Suprapubic skin (tissue), 4 donors: ENCODE results near the gene SFSWAP. TPM values are rescaled to one million over a fixed set of nuclear protein-coding genes. Genes with fewer than 3 reads are reported as not detected.
A peak's percentile ranks its signal among the peaks of the same experiment; 100 is the strongest.

ENCODE experiments used
- DNase-seq, 2 donors: peaks; one replicate each; pipeline ENCODE4 v3.0.0-alpha.2; 2019; ENCODE audit warnings: low spot score in 2 of 2
- H3K27ac ChIP-seq: fragments of 200-600 bp; sonication (generic); one replicate; pipeline ENCODE4 v1.5.1; 2019
- H3K27me3 ChIP-seq: fragments of 200-600 bp; sonication (generic); one replicate; pipeline ENCODE4 v1.5.1; 2019
- H3K36me3 ChIP-seq: fragments of 200-600 bp; sonication (generic); one replicate; pipeline ENCODE4 v1.5.1; 2019
- H3K4me1 ChIP-seq: fragments of 200-600 bp; sonication (generic); one replicate; pipeline ENCODE4 v1.5.1; 2019
- H3K4me3 ChIP-seq: fragments of 200-600 bp; sonication (generic); one replicate; pipeline ENCODE4 v1.5.1; 2019; ENCODE audit warnings: mild to moderate bottlenecking
- H3K9me3 ChIP-seq: fragments of 200-600 bp; sonication (generic); one replicate; pipeline ENCODE4 v1.5.1; 2019
- EP300 ChIP-seq: sonication (generic); formaldehyde crosslinking; IDR thresholded peaks from one replicate; pipeline ENCODE4 v1.6.1; 2017; ENCODE audit warnings: antibody characterized with exemption
- POLR2A ChIP-seq, 2 donors: fragments of 450-650 bp; IDR thresholded peaks; one replicate each; pipeline ENCODE4 v1.6.1; 2017; ENCODE audit warnings: antibody characterized with exemption in 2 of 2, mild to moderate bottlenecking in 2 of 2, moderate library complexity in 2 of 2
- POLR2AphosphoS5 ChIP-seq, 3 donors: sonication (generic); formaldehyde crosslinking; IDR thresholded peaks; one replicate each; pipeline ENCODE4 v1.6.1; 2017; ENCODE audit warnings: antibody characterized with exemption in 3 of 3
- WGBS: methylation state at CpG from one replicate; pipeline ENCODE4 v1.1.5; 2018; 5-methylcytosine and 5-hydroxymethylcytosine counted together
- total RNA-seq, 4 donors: library from RNA; depleted of rRNA; stranded (reverse); fragments of >200 nt; gene quantifications; one replicate each; pipeline ENCODE4 v1.1.0, GENCODE V29; 2016
- TF ChIP-seq, protein P1 (sequence below), 2 donors: fragments of 200-600 bp in 1 of 2; fragments of 450-650 bp in 1 of 2; sonication (generic) in 1 of 2; IDR thresholded peaks; one replicate each; pipeline ENCODE4 v1.5.1; 2016 to 2019; ENCODE audit warnings: antibody characterized with exemption in 2 of 2, mild to moderate bottlenecking in 1 of 2, moderate library complexity in 1 of 2

The SFSWAP gene
- total RNA-seq, 4 donors from 2014 or later: 41.3 to 107 (median 49.9) TPM

DNA sequence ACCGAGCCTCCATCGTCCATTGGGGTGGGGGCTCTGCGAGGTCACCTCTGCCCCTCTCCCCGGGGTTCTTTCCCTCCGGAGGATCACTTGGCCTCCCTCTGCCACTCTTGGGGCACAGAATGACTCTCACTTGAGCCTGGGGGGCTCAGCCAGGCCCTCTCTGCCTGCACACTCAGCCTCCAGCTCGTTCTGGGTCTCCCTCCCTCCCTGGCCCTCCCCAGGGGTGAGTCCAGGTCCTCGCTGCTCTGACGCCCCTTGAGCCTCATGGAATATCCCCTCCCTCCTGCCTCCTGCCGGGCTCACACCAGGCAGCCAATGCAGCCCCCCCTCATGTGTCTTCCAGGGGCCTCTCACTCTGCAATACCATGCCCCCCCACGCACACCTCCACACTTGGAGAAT is 17.7 kb upstream of the SFSWAP start:
- Histone ChIP-seq H3K4me3 (no peak overlapping the region), H3K36me3 (no peaks in the 10 kb centered on the region), H3K27me3 (peaks cover 34% of the 10 kb centered on the region), H3K27ac (no peak overlapping the region), H3K4me1 (no peaks in the 10 kb centered on the region), H3K9me3 (no peaks in the 10 kb centered on the region)
- TF ChIP-seq POLR2AphosphoS5 (IDR thresholded peaks at IDR 0.05) (no peak), POLR2A (IDR thresholded peaks at IDR 0.05) (no peak), EP300 (no peak)
- TF ChIP-seq, protein P1, sequence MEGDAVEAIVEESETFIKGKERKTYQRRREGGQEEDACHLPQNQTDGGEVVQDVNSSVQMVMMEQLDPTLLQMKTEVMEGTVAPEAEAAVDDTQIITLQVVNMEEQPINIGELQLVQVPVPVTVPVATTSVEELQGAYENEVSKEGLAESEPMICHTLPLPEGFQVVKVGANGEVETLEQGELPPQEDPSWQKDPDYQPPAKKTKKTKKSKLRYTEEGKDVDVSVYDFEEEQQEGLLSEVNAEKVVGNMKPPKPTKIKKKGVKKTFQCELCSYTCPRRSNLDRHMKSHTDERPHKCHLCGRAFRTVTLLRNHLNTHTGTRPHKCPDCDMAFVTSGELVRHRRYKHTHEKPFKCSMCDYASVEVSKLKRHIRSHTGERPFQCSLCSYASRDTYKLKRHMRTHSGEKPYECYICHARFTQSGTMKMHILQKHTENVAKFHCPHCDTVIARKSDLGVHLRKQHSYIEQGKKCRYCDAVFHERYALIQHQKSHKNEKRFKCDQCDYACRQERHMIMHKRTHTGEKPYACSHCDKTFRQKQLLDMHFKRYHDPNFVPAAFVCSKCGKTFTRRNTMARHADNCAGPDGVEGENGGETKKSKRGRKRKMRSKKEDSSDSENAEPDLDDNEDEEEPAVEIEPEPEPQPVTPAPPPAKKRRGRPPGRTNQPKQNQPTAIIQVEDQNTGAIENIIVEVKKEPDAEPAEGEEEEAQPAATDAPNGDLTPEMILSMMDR (IDR thresholded peaks at IDR 0.05): no peak
- 75% methylated on average over 10 of the region's 10 CpGs for WGBS
- DNase-seq: peak in 1 of 2 donors; percentile 31

DNA sequence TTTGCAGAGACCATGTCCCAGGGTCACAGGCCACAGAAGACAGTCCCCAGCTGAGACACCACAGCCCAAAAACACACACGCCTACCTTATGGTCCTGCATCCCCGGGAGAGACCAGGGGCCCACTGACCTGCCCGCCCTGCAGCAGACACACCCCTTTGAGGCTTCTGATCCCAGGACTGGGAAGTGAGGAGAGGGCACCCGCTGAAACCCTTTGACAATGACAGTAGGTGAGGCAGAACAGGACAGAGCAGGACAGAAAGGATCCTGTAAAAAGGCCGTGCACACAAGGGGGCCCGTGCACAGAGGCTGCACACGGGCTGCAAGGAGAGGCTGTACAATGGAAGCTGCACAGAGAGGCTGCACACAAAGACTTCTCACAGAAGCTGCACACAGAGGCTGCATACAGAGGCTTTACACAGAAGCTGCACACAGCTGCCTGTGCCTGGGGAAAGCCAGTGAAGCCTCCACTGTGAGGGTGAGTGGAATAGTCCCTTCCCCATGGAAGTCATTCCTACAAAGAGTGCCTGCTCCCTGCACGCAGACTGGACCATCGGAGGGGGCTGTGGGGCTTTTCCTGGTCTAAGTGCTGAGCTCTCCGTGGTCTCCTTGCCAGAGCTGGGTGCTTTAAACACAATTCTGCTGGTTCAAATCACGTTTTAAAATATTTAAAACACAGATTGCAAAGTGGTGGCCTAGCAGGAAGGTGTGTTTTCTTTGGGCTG is 16.6 kb upstream of the SFSWAP start:
- Histone ChIP-seq H3K4me1 (no peaks in the 10 kb centered on the region), H3K27me3 (peaks cover 37% of the 10 kb centered on the region), H3K9me3 (no peaks in the 10 kb centered on the region), H3K4me3 (no peak overlapping the region), H3K27ac (no peak overlapping the region), H3K36me3 (no peaks in the 10 kb centered on the region)
- TF ChIP-seq POLR2A (IDR thresholded peaks at IDR 0.05) (no peak), POLR2AphosphoS5 (IDR thresholded peaks at IDR 0.05) (no peak), EP300 (no peak)
- TF ChIP-seq, protein P1 (IDR thresholded peaks at IDR 0.05): no peak
- peak in 1 of 2 donors; percentile 58 for DNase-seq
- WGBS: 73% methylated on average over 7 of the region's 11 CpGs

DNA sequence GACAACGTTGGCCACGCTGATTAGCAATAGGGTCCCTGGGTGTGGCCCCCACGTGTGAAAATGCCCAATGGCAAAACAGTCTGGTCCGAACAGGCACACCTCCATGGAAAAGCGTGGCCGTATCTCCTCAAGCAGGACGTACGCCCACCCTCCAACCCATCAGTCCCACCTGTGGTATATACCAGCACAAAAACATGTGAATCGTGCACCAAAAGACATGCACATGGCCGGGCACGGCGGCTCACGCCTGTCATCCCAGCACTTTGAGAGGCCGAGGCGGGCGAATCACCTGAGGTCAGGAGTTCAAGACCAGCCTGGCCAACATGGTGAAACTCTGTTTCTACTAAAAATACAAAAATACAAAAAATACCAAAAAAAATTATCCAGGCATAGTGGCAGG is 14.9 kb upstream of the SFSWAP start:
- Histone ChIP-seq H3K27me3 (peaks cover 37% of the 10 kb centered on the region), H3K27ac (no peak overlapping the region), H3K9me3 (no peaks in the 10 kb centered on the region), H3K36me3 (no peaks in the 10 kb centered on the region), H3K4me3 (no peak overlapping the region), H3K4me1 (no peaks in the 10 kb centered on the region)
- DNase-seq: peak in 1 of 2 donors; percentile 63
- 88% methylated on average over 14 of the region's 16 CpGs for WGBS
- TF ChIP-seq POLR2AphosphoS5 (IDR thresholded peaks at IDR 0.05): no peak
- TF ChIP-seq, protein P1 (IDR thresholded peaks at IDR 0.05): no peak

DNA sequence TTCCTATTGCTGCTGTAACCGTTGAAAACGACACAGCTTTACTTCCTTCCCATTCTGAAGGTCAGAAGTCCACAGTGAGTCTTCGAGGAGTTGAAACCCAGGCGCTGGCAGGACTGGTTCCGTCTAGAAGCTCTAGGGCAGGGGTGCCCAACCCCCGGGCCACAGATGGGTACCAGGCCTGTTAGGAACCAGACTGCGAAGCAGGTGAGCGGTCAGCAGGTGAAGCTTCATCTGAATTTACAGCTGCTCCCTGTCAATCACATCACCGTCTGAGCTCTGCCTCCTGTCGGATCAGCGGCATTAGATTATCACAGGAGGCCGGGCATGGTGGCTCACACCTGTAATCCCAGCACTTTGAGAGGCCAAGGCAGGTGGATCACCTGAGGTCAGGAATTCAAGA is 12.6 kb upstream of the SFSWAP start:
- H3K27me3 ChIP-seq: peaks cover 26% of the 10 kb centered on the region

DNA sequence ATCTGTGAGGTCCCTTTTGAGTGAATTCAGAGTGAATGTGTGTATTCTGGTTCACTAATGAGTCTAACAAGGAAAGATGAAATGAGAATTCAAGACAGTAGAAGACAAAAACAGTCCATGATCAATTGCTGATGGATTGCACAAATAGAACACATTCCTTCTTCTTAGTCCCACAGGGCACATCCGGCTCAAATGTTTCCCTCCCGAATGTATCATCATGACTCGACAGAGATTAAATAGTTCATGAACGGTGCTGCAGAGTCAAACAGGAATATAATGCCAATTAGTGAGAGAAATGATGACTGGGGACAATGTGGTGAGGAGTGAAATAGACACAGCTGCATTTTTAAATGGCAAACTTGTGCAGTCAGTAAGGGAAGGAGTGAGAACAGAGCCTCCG is 11.5 kb upstream of the SFSWAP start:
- H3K27ac ChIP-seq: no peak overlapping the region
- no peaks in the 10 kb centered on the region for H3K4me1 ChIP-seq
- peaks cover 9% of the 10 kb centered on the region for H3K9me3 ChIP-seq
- no peak for DNase-seq
- H3K4me3 ChIP-seq: no peak overlapping the region
- H3K27me3 ChIP-seq: peaks cover 16% of the 10 kb centered on the region
- 69% methylated on average over 5 of the region's 5 CpGs for WGBS
- no peaks in the 10 kb centered on the region for H3K36me3 ChIP-seq
- TF ChIP-seq, protein P1 (IDR thresholded peaks at IDR 0.05): no peak
- TF ChIP-seq EP300: no peak
- TF ChIP-seq POLR2A (IDR thresholded peaks at IDR 0.05): no peak
- no peak for TF ChIP-seq POLR2AphosphoS5 (IDR thresholded peaks at IDR 0.05)

More for the DNA sequence above, 12.6 kb upstream of the SFSWAP start:
- H3K4me3 ChIP-seq: no peak overlapping the region
- WGBS: 73% methylated on average over 11 of the region's 12 CpGs
- no peaks in the 10 kb centered on the region for H3K4me1 ChIP-seq
- H3K36me3 ChIP-seq: no peaks in the 10 kb centered on the region
- peaks cover 2% of the 10 kb centered on the region for H3K9me3 ChIP-seq
- no peak overlapping the region for H3K27ac ChIP-seq
- peak in 1 of 2 donors; percentile 65 for DNase-seq
- no peak for TF ChIP-seq POLR2A (IDR thresholded peaks at IDR 0.05)
- TF ChIP-seq POLR2AphosphoS5 (IDR thresholded peaks at IDR 0.05): no peak
- no peak for TF ChIP-seq EP300
